Measurements from ENCODE around the gene CNOT4.
"Not testable (repeated sequence)": the region's sequence is repeated elsewhere in the genome, so short reads cannot be mapped to it uniquely, and the experiment has no call there.

Gene CNOT4

DNA sequence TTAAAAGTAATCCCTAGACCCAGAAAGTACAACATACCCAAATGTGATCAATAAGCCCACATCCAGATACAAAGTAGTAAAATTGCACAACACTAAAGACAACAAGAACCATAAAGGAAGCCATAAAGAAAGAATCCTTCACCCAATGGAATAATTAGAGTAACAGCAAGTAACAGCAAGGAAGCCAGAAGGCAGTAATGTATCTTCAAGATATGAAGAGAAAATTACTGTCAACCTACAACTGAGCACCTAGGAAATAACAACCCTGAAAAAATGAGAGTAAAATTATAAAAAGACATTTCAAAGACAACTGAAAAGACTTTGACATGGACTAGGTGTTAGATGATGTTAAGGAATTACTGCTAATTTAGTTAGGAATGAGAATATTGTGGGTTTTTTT is 60.5 kb downstream of the CNOT4 start:
- DNase-seq, result no peak

DNA sequence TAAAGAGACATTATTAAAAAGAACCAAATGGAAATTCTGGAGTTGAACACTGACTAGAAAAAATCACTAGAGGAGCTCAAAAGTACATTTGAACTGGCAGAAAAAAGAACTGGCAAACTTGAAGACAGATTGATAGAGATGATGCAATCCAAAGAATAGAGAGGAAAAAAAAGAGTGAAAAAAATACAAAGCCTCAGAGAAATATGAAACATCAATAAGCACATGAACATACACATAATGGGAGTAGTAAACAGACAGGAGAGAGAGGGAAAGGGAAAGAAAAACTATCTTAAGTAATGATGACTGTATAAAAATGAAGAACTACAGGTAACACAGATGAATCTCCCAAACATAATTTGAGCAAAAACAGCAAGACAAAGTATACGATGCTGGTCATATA is 61.1 kb downstream of the CNOT4 start:
- DNase-seq, result no peak

DNA sequence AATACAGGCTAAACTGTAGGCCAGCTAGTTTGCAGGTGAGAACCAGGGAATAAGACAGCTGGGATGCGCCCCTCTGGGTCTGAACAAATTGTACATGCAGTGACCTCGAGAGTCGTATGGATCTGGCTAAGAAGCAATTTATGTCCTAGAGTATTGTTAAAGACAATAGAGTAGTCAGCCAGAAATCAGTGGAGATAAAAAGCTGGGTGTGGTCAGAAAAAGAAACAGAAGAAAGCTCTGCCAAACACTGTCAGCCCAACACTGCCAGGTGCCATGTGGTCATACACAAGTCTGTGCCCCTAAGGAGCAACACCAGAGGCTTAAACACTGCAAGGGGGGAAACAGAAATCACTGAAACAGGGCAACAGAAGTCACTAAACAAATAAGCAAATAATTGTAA is 62.2 kb downstream of the CNOT4 start:
- no peak for DNase-seq

GRCh38 chr7:135445690-135446089 is 64.2 kb downstream of the CNOT4 start:
- DNase-seq, result no peak

DNA sequence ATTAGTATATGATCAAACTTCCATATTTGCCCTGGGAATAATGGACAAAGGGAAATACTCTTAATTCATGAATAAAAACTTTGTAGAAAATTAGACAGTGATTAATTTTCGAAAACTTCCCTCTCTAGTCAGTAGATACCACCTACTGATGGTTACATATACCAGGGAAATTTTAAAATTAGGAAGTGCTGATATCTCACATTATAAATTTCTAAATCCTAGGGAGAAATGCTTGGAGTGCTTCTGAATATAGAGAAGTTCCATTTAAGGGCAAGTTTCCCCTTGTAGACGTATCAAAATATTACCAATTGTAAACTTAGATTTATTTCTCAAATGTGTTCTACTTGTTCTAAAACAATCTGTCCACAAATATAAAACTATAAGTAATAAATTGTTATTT is 64.6 kb downstream of the CNOT4 start:
- DNase-seq, result not testable (repeated sequence)

DNA sequence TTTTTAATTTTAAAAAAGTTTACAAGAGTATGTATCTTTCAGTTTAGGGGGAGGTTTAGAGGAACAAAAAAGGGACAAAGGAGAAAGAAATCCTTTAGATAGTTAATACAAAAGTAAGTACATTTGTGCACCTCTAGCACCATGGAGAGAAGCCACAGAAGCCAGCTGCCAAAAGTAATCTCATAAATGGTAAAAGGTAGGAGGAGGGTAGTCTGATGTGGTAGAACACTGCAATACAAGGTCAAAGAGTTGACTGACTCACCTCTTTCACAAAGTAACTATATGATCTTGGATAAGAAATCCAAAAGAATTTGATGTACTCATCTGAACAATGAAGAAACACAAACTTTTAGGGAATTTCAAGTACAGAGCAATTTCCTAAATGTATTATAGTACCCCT is 68.1 kb downstream of the CNOT4 start:
- no peak for DNase-seq

- DNase-seq, result no peak
Observed at GRCh38 chr7:135434047-135434446, 75.9 kb downstream of the CNOT4 start.

DNA sequence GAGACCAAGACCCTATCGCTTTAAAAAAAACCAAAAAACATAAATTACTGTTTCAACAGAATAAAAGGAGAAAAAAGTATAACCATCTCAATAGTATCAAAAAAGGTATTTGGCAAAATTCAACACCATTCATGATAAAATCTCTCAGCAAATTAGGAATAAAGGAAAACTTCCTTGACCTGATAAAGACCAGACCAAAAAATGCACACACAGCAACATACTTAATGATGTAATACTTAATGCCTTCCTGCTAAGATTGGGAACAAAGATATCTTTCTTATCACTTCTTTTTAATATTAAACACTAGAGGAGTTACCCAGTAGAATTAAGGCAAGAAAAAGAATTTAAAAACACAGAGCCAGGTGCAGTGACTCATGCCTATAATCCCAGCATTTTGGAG is 79.3 kb downstream of the CNOT4 start:
- no peak for DNase-seq

- DNase-seq, result no peak
Observed at GRCh38 chr7:135428879-135429278, 81.0 kb downstream of the CNOT4 start.

- no peak for DNase-seq
Observed at GRCh38 chr7:135428011-135428410, 81.9 kb downstream of the CNOT4 start.

DNA sequence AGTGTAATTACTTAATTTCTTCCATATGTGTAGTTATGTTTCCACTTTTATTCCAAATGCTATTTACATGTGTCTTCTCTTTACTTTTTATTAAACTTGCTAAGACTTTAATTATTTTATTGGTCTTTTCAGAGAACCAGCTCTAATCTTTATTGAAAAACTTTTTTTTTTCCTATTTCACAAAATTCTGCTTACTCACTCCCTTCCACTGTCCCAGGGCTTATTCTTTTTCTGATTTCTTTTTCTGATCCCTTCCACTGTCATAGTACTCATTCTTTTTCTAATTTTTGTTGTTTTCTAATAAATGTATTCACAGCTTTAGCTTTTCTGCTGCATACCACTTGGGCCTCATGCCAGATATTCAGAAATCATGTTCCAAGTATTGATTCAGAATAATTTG is 82.7 kb downstream of the CNOT4 start:
- DNase-seq, result no peak

- DNase-seq, result no peak
Observed at GRCh38 chr7:135425036-135425435, 84.9 kb downstream of the CNOT4 start.

DNA sequence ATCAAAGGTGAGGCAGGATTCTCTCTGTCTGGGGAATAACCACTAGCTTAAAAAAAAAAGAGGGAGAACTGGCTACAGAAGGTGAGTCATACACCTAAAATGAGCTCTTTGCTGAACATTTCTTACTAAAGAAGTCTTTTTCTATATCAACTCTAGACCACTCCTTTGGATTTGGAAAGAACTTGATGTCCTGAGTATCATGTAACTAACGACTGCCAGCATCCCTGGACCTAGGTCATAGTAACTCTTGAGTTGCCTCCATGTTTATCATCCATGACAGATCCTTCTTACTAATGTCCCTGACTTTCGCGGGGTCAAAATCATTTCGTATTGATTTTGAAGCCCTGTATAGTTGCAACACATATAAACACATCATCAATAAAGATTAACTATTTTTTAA is 89.1 kb downstream of the CNOT4 start:
- no peak for DNase-seq

- DNase-seq, result no peak
Observed at GRCh38 chr7:135416431-135416830, 93.5 kb downstream of the CNOT4 start.

- peak; percentile 10 to 14 for DNase-seq
Observed at GRCh38 chr7:135414850-135415439, 95.0 kb downstream of the CNOT4 start.

GRCh38 chr7:135414208-135414607 is 95.7 kb downstream of the CNOT4 start:
- no peak for DNase-seq

GRCh38 chr7:135411098-135411497 is 98.8 kb downstream of the CNOT4 start:
- DNase-seq, result no peak

- no peak for DNase-seq
Observed at GRCh38 chr7:135410543-135410942, 99.4 kb downstream of the CNOT4 start.

DNA sequence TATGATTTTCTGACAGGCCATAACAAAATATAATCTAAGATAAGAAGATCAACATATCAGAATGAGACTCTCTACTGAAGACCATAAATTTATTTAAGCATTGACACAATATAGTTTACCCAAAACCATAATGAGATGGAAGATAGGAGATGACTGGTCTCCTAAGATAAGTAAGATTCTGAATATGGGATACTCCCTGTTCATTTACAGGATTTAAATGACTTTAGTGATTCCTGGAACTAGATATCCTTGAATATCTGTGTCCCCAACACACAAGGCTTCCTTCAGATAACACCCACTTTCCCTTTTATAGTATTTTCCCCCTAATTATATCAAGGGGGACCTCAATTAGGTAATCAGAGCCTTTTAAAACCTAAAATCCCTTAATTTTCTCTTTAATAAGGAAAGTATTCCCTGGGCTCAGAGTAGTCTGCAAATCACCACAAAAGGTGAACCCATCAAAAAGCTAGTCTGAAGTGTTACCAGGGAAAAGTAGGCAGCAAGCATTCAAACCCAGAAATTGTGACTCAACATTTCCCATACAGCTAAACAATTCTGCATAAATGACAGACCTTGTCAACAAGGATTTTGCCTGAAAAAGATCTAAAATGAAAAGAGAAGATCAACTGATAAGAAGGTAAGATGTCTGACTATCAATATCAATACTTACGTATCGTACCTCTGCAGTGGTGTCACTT is 99.9 kb downstream of the CNOT4 start:
- no peak for DNase-seq

DNA sequence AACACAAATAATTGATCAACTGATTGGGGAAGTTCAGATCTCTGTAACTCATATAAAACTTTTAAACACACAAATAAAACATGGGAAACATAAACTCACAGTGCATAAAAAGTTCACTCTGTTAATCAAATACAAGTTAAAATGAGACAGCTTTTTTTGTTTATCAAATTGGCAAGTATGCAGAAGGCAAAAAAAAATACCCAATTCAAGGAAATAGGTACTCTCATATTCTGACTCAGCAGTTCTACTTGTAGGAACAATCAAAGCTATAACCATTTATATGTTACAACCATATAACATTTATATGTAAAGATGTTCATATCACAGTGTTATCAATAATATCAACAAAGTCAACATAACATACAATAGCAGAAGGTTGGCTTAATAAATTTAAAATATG is 102.0 kb downstream of the CNOT4 start:
- no peak for DNase-seq

DNA sequence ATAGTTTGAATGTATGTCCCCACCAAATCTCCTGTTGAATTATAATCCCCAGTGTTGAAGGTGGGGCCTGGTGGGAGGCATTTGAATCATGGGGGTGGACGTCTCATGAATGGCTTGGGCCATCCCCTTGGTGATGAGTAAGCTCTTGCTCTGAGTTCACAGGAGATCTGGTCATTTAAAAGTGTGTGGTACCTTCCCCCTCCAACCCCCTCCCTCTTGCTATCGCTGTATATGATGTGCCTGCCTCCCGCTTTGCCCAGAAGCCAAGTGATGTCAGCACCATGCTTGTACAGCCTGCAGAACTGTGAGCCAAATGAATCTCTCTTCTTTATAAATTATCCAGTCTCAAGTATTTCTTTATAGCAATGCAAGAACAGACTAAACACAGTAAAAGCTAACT is 103.0 kb downstream of the CNOT4 start:
- no peak for DNase-seq

DNA sequence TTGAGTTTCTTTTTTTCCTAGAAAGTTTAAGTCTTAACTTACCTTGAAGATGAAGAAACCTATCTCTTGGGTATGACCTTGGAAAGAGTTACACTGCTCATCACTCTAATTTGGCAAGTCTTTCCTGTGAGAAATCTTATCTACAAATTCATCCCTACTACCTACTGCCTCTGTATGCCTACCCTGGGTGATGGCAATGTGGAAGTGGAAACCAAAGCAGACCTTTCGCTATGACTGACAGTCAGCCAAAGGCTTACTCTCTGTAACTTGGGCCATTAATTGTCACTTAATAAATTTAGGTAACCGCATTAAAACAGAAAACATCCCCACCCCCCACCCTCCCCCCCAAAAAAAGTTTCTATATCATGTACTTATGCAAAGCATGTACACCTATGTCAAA is 103.9 kb downstream of the CNOT4 start:
- no peak for DNase-seq

DNA sequence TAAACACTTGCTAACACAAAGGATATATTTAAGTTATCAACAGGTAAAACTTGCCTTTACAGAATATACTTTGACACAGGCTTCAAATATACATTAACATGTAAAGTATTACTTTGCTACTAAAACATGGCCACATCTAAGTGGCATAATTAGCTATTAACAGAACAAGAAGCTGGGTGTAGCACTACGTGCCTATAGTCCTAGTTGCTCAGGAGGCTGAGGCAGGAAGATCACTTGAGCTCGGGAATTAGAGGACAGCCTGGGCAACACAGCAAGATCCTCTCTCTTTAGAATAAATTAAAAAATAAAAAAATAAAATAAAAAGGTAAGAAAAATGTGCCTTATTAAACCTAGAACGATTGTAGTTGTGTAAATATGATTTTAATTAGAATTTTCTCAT is 106.6 kb downstream of the CNOT4 start:
- no peak for DNase-seq

GRCh38 chr7:135397689-135398088 is 112.2 kb downstream of the CNOT4 start:
- no peak for DNase-seq

DNA sequence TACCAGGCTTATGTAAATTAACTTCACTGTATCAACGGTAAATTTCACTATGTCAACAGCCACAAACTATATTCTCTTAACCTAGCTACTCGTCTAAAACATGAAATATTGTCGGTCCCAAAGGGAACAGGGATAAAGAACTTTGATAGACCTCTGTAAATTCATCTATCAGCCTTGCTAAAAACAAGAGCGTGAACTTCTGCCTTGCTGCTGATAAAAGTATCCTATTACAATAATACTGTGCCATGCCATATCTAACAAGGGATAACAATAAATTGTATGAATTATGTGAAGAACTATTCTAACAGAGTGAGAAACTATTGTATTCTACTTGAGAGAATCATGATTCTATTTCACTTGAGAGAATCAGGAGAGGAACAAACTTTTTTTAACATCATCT is 117.2 kb downstream of the CNOT4 start:
- DNase-seq, result no peak
